ENCODE data around the gene AGK. TPM values are rescaled to one million over a fixed set of nuclear protein-coding genes. Genes with fewer than 3 reads are reported as not detected.

AGK gene
- total RNA-seq, 1 donor from 2014 or later, result 18.8 TPM

- Histone ChIP-seq H3K9me3 (ENCODE audit: control insufficient read depth in 3 of 3, low read length in 3 of 3) (no peaks in the 10 kb centered on the region), H3K36me3 (ENCODE audit: control insufficient read depth in 3 of 3, insufficient read depth in 3 of 3, low read length in 3 of 3) (peaks cover 27 to 41% (median 34%) of the 10 kb centered on the region in 3 donors), H3K4me1 (ENCODE audit: control insufficient read depth in 3 of 3, insufficient read depth in 3 of 3, low read length in 3 of 3) (no peaks in the 10 kb centered on the region), H3K27ac (ENCODE audit: low read depth, low read length) (no peak overlapping the region), H3K4me3 (ENCODE audit: low read length in 3 of 3) (no peak overlapping the region), H3K27me3 (ENCODE audit: control insufficient read depth in 3 of 3, insufficient read depth in 3 of 3, low read length in 3 of 3) (no peaks in the 10 kb centered on the region), H3K9ac (ENCODE audit: low read depth in 1 of 3, low read length in 3 of 3) (no peak overlapping the region)
Measured at GRCh38 chr7:141665208-141666035, 114.2 kb downstream of the AGK start.

DNA sequence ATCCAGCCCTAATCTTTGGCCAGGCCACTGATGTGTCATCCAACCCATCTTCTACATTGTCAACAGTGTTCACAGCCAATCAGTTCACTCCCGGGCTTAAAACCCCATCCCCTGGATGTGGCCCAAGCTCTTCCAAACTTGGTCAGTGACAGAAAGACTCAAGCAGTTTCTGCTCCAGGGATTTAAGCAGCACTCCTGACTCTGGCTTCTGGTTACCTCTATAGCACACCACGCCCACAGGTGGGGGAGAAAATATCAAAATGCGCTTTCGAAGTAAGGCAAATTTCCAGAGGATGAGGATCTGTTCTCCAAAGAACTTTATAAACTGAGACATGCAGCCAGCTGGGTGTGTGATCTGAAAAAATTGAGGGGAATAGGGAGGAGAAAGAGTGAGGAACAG is 114.9 kb downstream of the AGK start:
- H3K4me3 ChIP-seq (ENCODE audit: low read length in 3 of 3), result no peak overlapping the region
- peaks cover 29 to 42% (median 34%) of the 10 kb centered on the region in 3 donors for H3K36me3 ChIP-seq (ENCODE audit: control insufficient read depth in 3 of 3, insufficient read depth in 3 of 3, low read length in 3 of 3)
- H3K9ac ChIP-seq (ENCODE audit: low read depth in 1 of 3, low read length in 3 of 3), result no peak overlapping the region
- H3K4me1 ChIP-seq (ENCODE audit: control insufficient read depth in 3 of 3, insufficient read depth in 3 of 3, low read length in 3 of 3), result no peaks in the 10 kb centered on the region
- H3K27me3 ChIP-seq (ENCODE audit: control insufficient read depth in 3 of 3, insufficient read depth in 3 of 3, low read length in 3 of 3), result no peaks in the 10 kb centered on the region
- no peak overlapping the region for H3K27ac ChIP-seq (ENCODE audit: low read depth, low read length)
- H3K9me3 ChIP-seq (ENCODE audit: control insufficient read depth in 3 of 3, low read length in 3 of 3), result no peaks in the 10 kb centered on the region

DNA sequence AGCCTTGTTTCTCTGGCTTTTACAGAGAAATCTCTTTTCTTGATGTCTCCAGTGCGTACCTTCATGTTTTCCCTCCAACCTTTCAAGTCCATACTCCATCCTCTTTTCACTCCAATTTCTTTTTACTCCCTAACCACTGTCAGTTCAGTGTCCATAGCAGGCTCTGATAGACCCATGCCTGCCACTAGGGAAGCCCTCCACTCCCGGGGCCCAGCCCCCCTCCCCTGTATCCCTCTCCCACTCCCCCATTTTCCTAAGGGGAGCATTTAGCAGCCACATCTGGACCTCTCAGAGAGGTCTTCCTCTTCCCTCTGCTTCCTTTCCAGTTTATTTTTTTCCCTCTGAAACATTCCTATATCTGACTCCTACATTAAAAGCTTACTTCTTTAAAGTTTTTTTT is 117.6 kb downstream of the AGK start:
- Histone ChIP-seq H3K9me3 (ENCODE audit: control insufficient read depth in 3 of 3, low read length in 3 of 3) (no peaks in the 10 kb centered on the region), H3K4me1 (ENCODE audit: control insufficient read depth in 3 of 3, insufficient read depth in 3 of 3, low read length in 3 of 3) (no peaks in the 10 kb centered on the region), H3K27ac (ENCODE audit: low read depth, low read length) (no peak overlapping the region), H3K36me3 (ENCODE audit: control insufficient read depth in 3 of 3, insufficient read depth in 3 of 3, low read length in 3 of 3) (peaks cover 19 to 34% (median 25%) of the 10 kb centered on the region in 3 donors), H3K9ac (ENCODE audit: low read depth in 1 of 3, low read length in 3 of 3) (no peak overlapping the region), H3K27me3 (ENCODE audit: control insufficient read depth in 3 of 3, insufficient read depth in 3 of 3, low read length in 3 of 3) (no peaks in the 10 kb centered on the region), H3K4me3 (ENCODE audit: low read length in 3 of 3) (no peak overlapping the region)

DNA sequence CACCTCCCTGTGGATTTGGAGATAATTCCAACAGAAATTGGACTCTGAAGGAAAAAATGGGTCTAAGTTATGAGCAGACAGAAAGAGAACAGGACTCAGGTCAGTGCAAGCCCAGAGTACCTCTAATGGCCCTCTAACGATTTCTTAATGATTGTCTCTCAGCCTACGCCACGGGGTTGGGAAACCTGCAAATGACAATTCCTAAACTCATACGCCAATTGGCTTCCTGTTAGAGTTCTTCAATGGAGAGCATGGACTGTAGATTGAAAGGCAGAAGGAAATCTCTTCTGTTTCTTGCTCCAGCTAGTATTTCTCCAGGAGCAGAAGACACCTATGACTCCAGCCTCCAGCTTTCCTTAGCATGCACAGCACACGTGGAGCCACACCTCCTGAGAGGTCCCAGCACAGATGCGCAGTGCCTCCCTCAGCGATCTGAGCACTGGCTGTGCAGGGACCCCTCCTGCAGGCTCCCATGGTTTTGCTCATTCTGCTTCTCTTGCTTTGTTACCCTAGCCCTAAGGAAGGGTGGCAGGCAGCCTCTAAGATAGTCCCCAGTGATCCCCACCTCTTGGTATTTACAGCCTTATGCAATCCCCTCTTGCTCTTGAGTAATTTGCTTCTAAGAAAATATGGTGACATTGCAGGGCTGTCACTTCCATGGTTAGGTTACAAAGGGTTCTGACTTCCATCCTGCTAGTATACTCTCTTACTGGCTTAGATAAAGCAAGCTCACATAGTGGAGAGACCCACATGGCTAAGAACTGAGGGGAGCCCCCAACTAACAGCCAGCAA is 120.7 kb downstream of the AGK start:
- Histone ChIP-seq H3K4me3 (ENCODE audit: low read length in 3 of 3) (no peak overlapping the region), H3K9ac (ENCODE audit: low read depth in 1 of 3, low read length in 3 of 3) (no peak overlapping the region), H3K27ac (ENCODE audit: low read depth, low read length) (no peak overlapping the region), H3K4me1 (ENCODE audit: control insufficient read depth in 3 of 3, insufficient read depth in 3 of 3, low read length in 3 of 3) (peaks cover 0 to 5% (median 3%) of the 10 kb centered on the region in 3 donors), H3K36me3 (ENCODE audit: control insufficient read depth in 3 of 3, insufficient read depth in 3 of 3, low read length in 3 of 3) (peaks cover 2 to 16% (median 5%) of the 10 kb centered on the region in 3 donors), H3K27me3 (ENCODE audit: control insufficient read depth in 3 of 3, insufficient read depth in 3 of 3, low read length in 3 of 3) (no peaks in the 10 kb centered on the region), H3K9me3 (ENCODE audit: control insufficient read depth in 3 of 3, low read length in 3 of 3) (no peaks in the 10 kb centered on the region)

GRCh38 chr7:141673346-141673745 is 122.1 kb downstream of the AGK start:
- Histone ChIP-seq H3K27ac (ENCODE audit: low read depth, low read length) (no peak overlapping the region), H3K27me3 (ENCODE audit: control insufficient read depth in 3 of 3, insufficient read depth in 3 of 3, low read length in 3 of 3) (no peaks in the 10 kb centered on the region), H3K36me3 (ENCODE audit: control insufficient read depth in 3 of 3, insufficient read depth in 3 of 3, low read length in 3 of 3) (peaks cover 2 to 16% (median 5%) of the 10 kb centered on the region in 3 donors), H3K4me1 (ENCODE audit: control insufficient read depth in 3 of 3, insufficient read depth in 3 of 3, low read length in 3 of 3) (peaks cover 0 to 5% (median 3%) of the 10 kb centered on the region in 3 donors), H3K4me3 (ENCODE audit: low read length in 3 of 3) (no peak overlapping the region), H3K9ac (ENCODE audit: low read depth in 1 of 3, low read length in 3 of 3) (no peak overlapping the region), H3K9me3 (ENCODE audit: control insufficient read depth in 3 of 3, low read length in 3 of 3) (no peaks in the 10 kb centered on the region)

GRCh38 chr7:141674171-141674671 is 123.0 kb downstream of the AGK start:
- Histone ChIP-seq H3K9ac (ENCODE audit: low read depth in 1 of 3, low read length in 3 of 3) (no peak overlapping the region), H3K4me3 (ENCODE audit: low read length in 3 of 3) (no peak overlapping the region), H3K4me1 (ENCODE audit: control insufficient read depth in 3 of 3, insufficient read depth in 3 of 3, low read length in 3 of 3) (peaks cover 0 to 5% (median 3%) of the 10 kb centered on the region in 3 donors), H3K36me3 (ENCODE audit: control insufficient read depth in 3 of 3, insufficient read depth in 3 of 3, low read length in 3 of 3) (peaks cover 2 to 16% (median 5%) of the 10 kb centered on the region in 3 donors), H3K9me3 (ENCODE audit: control insufficient read depth in 3 of 3, low read length in 3 of 3) (no peaks in the 10 kb centered on the region), H3K27ac (ENCODE audit: low read depth, low read length) (no peak overlapping the region), H3K27me3 (ENCODE audit: control insufficient read depth in 3 of 3, insufficient read depth in 3 of 3, low read length in 3 of 3) (no peaks in the 10 kb centered on the region)

DNA sequence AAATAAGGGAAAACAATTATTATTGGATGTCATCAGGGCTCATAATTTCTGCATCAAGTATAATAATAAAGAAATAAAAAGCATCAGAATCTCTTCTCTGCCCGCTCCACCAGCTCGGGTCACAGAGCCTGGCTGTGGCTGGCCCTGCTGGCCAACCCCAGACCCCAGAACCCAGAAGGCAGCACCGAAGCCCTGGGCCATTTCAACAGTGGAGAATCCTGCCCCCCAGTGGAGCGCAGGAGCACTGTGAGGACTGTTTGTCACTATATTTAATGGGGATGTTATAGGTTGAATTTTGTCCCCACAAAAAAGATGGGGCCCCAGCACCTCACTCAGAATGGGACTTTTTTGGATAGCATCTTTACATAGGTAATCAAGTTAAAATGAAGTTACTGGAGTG is 123.5 kb downstream of the AGK start:
- Histone ChIP-seq H3K4me1 (ENCODE audit: control insufficient read depth in 3 of 3, insufficient read depth in 3 of 3, low read length in 3 of 3) (peaks cover 0 to 5% (median 3%) of the 10 kb centered on the region in 3 donors), H3K9ac (ENCODE audit: low read depth in 1 of 3, low read length in 3 of 3) (no peak overlapping the region), H3K9me3 (ENCODE audit: control insufficient read depth in 3 of 3, low read length in 3 of 3) (no peaks in the 10 kb centered on the region), H3K27me3 (ENCODE audit: control insufficient read depth in 3 of 3, insufficient read depth in 3 of 3, low read length in 3 of 3) (no peaks in the 10 kb centered on the region), H3K27ac (ENCODE audit: low read depth, low read length) (no peak overlapping the region), H3K4me3 (ENCODE audit: low read length in 3 of 3) (no peak overlapping the region), H3K36me3 (ENCODE audit: control insufficient read depth in 3 of 3, insufficient read depth in 3 of 3, low read length in 3 of 3) (peaks cover 2 to 16% (median 5%) of the 10 kb centered on the region in 3 donors)

- no peak overlapping the region for H3K9ac ChIP-seq (ENCODE audit: low read depth in 1 of 3, low read length in 3 of 3)
- H3K27me3 ChIP-seq (ENCODE audit: control insufficient read depth in 3 of 3, insufficient read depth in 3 of 3, low read length in 3 of 3), result no peaks in the 10 kb centered on the region
- no peaks in the 10 kb centered on the region for H3K9me3 ChIP-seq (ENCODE audit: control insufficient read depth in 3 of 3, low read length in 3 of 3)
- H3K27ac ChIP-seq (ENCODE audit: low read depth, low read length), result no peak overlapping the region
- H3K4me1 ChIP-seq (ENCODE audit: control insufficient read depth in 3 of 3, insufficient read depth in 3 of 3, low read length in 3 of 3), result peaks cover 0 to 5% (median 3%) of the 10 kb centered on the region in 3 donors
- peaks cover 2 to 15% (median 6%) of the 10 kb centered on the region in 3 donors for H3K36me3 ChIP-seq (ENCODE audit: control insufficient read depth in 3 of 3, insufficient read depth in 3 of 3, low read length in 3 of 3)
- no peak overlapping the region for H3K4me3 ChIP-seq (ENCODE audit: low read length in 3 of 3)
Measured at GRCh38 chr7:141675436-141676215, 124.4 kb downstream of the AGK start.

DNA sequence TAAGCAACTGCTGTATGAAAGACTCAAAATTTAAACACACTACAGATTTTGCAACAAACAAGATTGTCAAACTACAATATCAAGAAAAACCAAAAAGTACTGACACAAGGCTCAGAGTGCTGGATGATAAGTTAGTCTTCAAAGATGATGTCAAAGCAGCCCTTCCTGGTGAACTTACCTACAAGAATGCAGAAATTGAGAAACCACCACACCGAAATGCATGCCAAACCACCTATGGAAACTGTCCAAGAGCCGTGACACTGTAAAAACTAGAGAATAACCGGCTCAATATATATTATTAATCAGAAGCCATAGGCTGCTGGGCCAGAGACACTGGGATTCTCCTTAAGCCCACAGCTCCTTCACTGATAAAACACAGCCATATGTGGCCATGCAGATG is 125.4 kb downstream of the AGK start:
- Histone ChIP-seq H3K9ac (ENCODE audit: low read depth in 1 of 3, low read length in 3 of 3) (no peak overlapping the region), H3K36me3 (ENCODE audit: control insufficient read depth in 3 of 3, insufficient read depth in 3 of 3, low read length in 3 of 3) (peaks cover 0 to 15% (median 10%) of the 10 kb centered on the region in 3 donors), H3K4me3 (ENCODE audit: low read length in 3 of 3) (no peak overlapping the region), H3K27ac (ENCODE audit: low read depth, low read length) (no peak overlapping the region), H3K9me3 (ENCODE audit: control insufficient read depth in 3 of 3, low read length in 3 of 3) (no peaks in the 10 kb centered on the region), H3K27me3 (ENCODE audit: control insufficient read depth in 3 of 3, insufficient read depth in 3 of 3, low read length in 3 of 3) (no peaks in the 10 kb centered on the region), H3K4me1 (ENCODE audit: control insufficient read depth in 3 of 3, insufficient read depth in 3 of 3, low read length in 3 of 3) (peaks cover 0 to 5% (median 3%) of the 10 kb centered on the region in 3 donors)
